GM06990 (cell line): Measurements from ENCODE around the gene IL20.

Experiments
- DNase-seq: peaks from one replicate; pipeline ENCODE4 v3.0.0-alpha.2; 2011; ENCODE audit not compliant: insufficient read length; ENCODE audit errors: extremely low read depth
- H3K27me3 ChIP-seq: replicated peaks from 2 replicates; pipeline ENCODE4 v1.6.0; 2011; ENCODE audit warnings: low read length; ENCODE audit not compliant: control insufficient read depth, insufficient read depth
- H3K36me3 ChIP-seq: 2 replicates; pipeline ENCODE4 v1.5.1; 2011; ENCODE audit warnings: low read length; ENCODE audit not compliant: control insufficient read depth, insufficient read depth
- H3K4me3 ChIP-seq: replicated peaks from 2 replicates; pipeline ENCODE4 v1.5.1; 2011; ENCODE audit warnings: low read depth, mild to moderate bottlenecking, control low read depth, low read length
- TF ChIP-seq, protein P1 (sequence below): IDR thresholded peaks from 2 replicates; pipeline ENCODE4 v1.5.1; 2011; ENCODE audit warnings: low read length, control low read depth, mild to moderate bottlenecking, inconsistent platforms; ENCODE audit not compliant: insufficient read depth, poor library complexity, severe bottlenecking

IL20 gene

DNA sequence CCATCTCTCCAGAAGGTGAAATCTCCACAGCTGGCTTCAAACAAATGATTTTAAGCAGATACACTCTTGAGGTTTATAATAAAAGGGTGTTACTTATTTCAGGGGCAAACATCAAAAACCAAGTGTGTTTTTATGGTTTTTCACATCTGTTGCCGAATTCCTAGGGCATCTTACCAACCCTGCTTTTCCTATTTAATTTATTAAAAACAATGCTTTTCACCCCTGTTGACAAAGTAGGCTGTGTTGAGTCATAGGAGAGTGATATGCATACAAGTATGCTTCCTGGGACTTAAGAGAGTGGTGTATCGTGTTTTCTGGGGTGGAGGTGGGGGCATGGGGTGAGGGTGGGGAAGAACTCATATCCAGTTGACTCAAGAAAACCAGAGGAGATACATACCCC, 29.3 kb upstream of the IL20 start:
- DNase-seq, result no peak
- no peaks in the 10 kb centered on the region for H3K36me3 ChIP-seq
- TF ChIP-seq, protein P1, sequence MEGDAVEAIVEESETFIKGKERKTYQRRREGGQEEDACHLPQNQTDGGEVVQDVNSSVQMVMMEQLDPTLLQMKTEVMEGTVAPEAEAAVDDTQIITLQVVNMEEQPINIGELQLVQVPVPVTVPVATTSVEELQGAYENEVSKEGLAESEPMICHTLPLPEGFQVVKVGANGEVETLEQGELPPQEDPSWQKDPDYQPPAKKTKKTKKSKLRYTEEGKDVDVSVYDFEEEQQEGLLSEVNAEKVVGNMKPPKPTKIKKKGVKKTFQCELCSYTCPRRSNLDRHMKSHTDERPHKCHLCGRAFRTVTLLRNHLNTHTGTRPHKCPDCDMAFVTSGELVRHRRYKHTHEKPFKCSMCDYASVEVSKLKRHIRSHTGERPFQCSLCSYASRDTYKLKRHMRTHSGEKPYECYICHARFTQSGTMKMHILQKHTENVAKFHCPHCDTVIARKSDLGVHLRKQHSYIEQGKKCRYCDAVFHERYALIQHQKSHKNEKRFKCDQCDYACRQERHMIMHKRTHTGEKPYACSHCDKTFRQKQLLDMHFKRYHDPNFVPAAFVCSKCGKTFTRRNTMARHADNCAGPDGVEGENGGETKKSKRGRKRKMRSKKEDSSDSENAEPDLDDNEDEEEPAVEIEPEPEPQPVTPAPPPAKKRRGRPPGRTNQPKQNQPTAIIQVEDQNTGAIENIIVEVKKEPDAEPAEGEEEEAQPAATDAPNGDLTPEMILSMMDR, result no peak
- no peaks in the 10 kb centered on the region for H3K27me3 ChIP-seq
- H3K4me3 ChIP-seq, result no peak overlapping the region

GRCh38 chr1:206839006-206839560, 26.3 kb upstream of the IL20 start:
- Histone ChIP-seq H3K4me3 (no peak overlapping the region), H3K36me3 (no peaks in the 10 kb centered on the region), H3K27me3 (no peaks in the 10 kb centered on the region)
- TF ChIP-seq, protein P1, result no peak
- no peak for DNase-seq

GRCh38 chr1:206839857-206840256, 25.6 kb upstream of the IL20 start:
- no peaks in the 10 kb centered on the region for H3K36me3 ChIP-seq
- H3K27me3 ChIP-seq, result no peaks in the 10 kb centered on the region
- TF ChIP-seq, protein P1, result no peak
- no peak for DNase-seq
- H3K4me3 ChIP-seq, result no peak overlapping the region

DNA sequence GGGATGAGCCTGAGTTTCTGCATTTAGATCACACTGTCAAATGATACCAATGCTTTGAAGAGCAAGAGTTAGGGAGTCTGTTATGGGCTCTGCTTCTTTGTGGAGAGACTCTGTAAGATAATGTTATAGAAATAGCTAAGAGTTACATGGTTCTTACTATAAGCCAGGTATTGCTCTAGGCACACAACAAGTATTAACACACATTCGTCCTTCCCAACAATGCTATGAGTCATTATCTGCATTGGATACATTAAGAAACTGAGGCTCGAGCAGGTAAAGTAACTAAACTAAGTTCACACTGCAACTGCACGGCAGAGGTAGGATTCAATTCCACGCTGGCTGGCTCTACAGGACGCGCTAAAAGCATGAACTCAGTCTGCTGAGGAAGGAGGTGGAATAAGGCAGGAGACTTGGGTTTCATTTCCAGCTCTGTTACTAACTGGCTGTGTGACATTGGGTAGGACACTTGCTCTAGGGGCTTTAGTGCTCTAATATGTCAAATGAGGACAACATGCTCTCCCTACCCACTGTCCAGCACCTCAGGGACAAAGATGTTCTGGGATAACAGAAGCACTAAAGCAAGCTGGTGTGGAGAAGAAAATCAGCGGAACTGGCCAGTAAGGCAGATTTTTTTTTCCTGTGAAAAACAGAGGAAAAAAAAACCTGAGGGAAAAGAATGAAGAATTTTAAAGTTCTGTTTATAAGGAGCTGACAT, 23.7 kb upstream of the IL20 start:
- no peak overlapping the region for H3K4me3 ChIP-seq
- DNase-seq, result no peak
- H3K27me3 ChIP-seq, result no peaks in the 10 kb centered on the region
- TF ChIP-seq, protein P1, result no peak
- no peaks in the 10 kb centered on the region for H3K36me3 ChIP-seq

GRCh38 chr1:206842854-206843253, 22.6 kb upstream of the IL20 start:
- TF ChIP-seq, protein P1, result no peak
- DNase-seq, result no peak
- H3K4me3 ChIP-seq, result no peak overlapping the region

More at GRCh38 chr1:206842854-206843253, 22.6 kb upstream of the IL20 start:
- Histone ChIP-seq H3K36me3 (no peaks in the 10 kb centered on the region), H3K27me3 (no peaks in the 10 kb centered on the region)
